Astrocyte of the cerebellum (primary cell): ENCODE data around the gene PHETA1.
A peak's percentile ranks its signal among the peaks of the same experiment; 100 is the strongest.
"Not testable (repeated sequence)": the region's sequence is repeated elsewhere in the genome, so short reads cannot be mapped to it uniquely, and the experiment has no call there.

Experiments
- DNase-seq: peaks from one replicate; pipeline ENCODE4 v3.0.0-alpha.2; 2011; ENCODE audit warnings: low read depth
- H3K4me3 ChIP-seq: 2 replicates; pipeline ENCODE4 v1.5.1; 2011; ENCODE audit warnings: mild to moderate bottlenecking, low read depth, low read length, moderate library complexity
- in situ Hi-C: cut with HindIII; loops from 2 replicates; pipeline ENCODE4 v1.10.0; 2017; ENCODE audit warnings: low sequenced_read_pairs
- TF ChIP-seq, protein P1 (sequence below): IDR thresholded peaks from 2 replicates; pipeline ENCODE4 v1.5.1; 2012; ENCODE audit warnings: low read length, low read depth, moderate library complexity, mild to moderate bottlenecking; ENCODE audit errors: missing control alignments

PHETA1 gene

DNA sequence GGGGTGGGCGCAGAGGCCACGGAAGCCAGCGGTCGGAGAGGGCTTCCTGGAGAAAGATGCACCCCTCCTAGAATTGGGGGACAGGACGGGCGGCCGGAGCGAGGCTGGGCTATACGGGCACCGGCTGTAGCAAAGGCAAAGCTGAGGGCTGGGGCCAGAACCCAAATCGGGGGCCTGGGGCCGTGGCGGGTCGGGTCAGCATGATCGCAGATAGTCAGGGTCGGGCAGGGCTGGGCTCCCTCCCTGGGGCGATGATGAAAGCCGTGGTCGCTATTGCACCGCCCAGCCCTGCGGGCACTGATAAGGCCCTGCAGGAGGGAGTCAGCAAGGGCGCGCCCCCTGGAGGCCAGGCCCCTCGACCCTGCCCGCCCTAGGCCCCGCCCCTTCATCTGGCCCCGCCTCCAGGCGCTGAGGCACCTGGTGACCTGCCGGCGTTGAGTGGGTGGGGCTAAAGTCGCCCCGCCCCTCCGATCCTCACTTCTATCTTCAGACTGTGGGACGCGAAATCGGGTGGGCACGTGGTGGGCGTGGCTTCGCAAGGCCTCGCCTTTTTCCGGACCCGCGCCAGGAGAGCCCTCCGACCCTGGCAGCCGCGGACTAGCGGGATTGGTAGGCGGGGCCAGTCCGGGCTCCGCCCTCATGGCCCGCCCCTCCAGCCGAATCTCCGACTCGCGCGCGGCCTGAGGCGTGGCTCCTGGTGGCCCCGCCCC lies 36.4 kb upstream of the PHETA1 start:
- DNase-seq, result peak; percentile 57
- in situ Hi-C loops, result no loop called here
- peak overlapping the region; percentile 89 for H3K4me3 ChIP-seq

DNA sequence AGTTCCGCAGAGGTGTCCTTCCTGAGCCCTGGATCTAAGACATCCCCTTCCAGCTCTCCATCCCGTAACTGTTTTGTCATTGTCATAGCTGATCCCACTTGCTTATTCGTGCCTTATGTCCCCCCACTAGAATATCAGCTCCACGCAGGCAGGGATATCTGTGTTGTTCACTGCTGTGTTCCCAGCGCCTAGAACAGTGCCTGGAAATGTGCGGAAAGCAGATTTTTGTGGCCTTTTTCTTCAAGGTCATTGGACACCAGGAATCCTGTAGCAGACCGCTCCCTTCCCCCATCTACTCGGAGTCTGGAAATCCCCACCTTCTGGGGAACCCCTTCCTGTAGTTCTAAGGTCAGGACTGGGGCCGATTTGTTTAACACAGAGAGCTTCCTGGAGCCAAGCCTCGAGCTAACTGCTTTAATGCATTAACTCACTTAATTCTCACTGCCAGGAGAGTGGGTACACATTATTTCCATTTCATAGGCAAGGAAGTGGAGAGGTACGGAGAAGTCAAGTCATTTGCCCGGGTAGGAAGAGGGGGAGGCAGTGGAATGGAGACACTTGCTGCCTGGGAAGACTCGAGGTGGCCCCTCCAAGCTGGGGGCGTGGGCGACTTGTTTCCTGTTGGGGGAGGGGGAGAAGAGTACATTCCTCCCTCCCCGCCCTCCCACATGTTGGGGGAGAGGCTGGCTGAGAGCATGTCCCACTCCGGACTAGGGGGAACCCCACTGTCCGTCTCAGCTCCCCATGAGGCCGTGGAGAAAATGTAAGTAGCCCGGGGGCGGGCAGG lies 35.7 kb upstream of the PHETA1 start:
- DNase-seq, result no peak
- in situ Hi-C loops, result no loop called here

More for the DNA sequence above, 36.4 kb upstream of the PHETA1 start:
- TF ChIP-seq, protein P1, sequence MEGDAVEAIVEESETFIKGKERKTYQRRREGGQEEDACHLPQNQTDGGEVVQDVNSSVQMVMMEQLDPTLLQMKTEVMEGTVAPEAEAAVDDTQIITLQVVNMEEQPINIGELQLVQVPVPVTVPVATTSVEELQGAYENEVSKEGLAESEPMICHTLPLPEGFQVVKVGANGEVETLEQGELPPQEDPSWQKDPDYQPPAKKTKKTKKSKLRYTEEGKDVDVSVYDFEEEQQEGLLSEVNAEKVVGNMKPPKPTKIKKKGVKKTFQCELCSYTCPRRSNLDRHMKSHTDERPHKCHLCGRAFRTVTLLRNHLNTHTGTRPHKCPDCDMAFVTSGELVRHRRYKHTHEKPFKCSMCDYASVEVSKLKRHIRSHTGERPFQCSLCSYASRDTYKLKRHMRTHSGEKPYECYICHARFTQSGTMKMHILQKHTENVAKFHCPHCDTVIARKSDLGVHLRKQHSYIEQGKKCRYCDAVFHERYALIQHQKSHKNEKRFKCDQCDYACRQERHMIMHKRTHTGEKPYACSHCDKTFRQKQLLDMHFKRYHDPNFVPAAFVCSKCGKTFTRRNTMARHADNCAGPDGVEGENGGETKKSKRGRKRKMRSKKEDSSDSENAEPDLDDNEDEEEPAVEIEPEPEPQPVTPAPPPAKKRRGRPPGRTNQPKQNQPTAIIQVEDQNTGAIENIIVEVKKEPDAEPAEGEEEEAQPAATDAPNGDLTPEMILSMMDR, result peak; percentile 22

DNA sequence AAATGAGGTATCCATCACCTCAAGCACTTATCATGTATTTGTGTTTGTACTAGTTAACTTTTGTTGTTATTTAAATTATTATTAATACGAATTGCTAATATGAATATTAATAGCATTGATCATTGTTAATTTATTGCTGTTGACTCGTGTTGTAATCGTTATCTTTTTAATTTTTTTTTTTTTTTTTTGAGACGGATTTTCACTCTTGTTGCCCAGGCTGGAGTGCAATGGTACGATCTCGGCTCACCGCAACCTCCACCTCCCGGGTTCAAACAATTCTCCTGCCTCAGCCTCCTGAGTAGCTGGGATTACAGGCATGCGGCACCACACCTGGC lies 33.6 kb upstream of the PHETA1 start:
- in situ Hi-C loops, DNase-seq, H3K4me3 ChIP-seq: not testable (repeated sequence)

More for the DNA sequence above, 35.7 kb upstream of the PHETA1 start:
- H3K4me3 ChIP-seq, result peak overlapping the region; percentile 89
- TF ChIP-seq, protein P1, result no peak

DNA sequence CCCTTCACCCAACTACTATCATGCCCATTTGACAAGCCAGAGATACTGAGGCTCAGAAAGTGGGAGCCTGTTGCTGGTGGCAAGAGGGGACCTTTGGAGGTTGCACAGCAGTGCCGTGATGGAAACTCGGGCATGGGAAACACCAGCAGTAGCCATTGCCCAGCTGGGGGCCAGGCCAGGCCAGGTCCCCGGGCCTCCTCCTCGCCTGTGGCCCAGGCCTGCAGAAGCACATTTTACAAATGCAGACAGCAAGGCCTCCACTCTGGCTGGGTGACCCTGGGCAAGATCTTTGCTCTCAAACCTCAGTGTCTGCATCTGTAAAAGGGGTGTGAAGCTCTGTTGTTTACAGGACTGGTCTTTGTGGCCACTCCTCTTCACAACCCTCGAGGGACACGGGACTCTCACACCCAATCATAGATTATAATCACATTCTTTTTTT lies 32.3 kb upstream of the PHETA1 start:
- TF ChIP-seq, protein P1, result no peak
- in situ Hi-C loops, result no loop called here
- no peak for DNase-seq
- H3K4me3 ChIP-seq, result no peak overlapping the region

GRCh38 chr12:111399741-111400404 lies 31.0 kb upstream of the PHETA1 start:
- in situ Hi-C loops, result loop anchor here (10.0 kb wide), 1 partner anchor 55 kb away; no protein-coding TSS in a partner anchor
- not testable (repeated sequence) for DNase-seq, H3K4me3 ChIP-seq

DNA sequence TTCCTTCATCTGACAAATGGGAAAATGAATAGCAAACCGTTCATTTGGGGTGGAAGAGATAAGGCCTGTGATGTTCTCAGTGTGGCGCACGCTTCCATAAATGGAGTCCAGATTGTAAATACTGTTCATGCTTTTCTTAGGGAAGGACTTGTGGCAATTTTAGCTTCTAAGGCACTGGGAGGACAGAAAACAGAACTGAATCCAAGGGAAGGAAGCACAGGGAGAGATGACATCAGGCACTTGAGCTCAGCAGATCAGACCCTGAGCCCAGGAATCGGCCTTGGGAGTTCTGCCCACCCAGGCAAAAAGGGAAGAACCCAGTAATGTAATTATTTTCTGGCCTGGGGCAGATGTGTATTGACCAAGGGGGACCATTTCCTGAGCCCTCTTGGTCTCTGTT lies 29.6 kb upstream of the PHETA1 start:
- TF ChIP-seq, protein P1, result no peak
- in situ Hi-C loops, result loop anchor here (10.0 kb wide), 1 partner anchor 56 kb away; no protein-coding TSS in a partner anchor
- no peak overlapping the region for H3K4me3 ChIP-seq
- no peak for DNase-seq

- in situ Hi-C loops, result loop anchor here (10.0 kb wide), 1 partner anchor 58 kb away; no protein-coding TSS in a partner anchor
- peak overlapping the region; percentile 29 for H3K4me3 ChIP-seq
- DNase-seq, result peak; percentile 46
- TF ChIP-seq, protein P1, result peak; percentile 98
Measured at GRCh38 chr12:111396726-111397445, 28.0 kb upstream of the PHETA1 start.

DNA sequence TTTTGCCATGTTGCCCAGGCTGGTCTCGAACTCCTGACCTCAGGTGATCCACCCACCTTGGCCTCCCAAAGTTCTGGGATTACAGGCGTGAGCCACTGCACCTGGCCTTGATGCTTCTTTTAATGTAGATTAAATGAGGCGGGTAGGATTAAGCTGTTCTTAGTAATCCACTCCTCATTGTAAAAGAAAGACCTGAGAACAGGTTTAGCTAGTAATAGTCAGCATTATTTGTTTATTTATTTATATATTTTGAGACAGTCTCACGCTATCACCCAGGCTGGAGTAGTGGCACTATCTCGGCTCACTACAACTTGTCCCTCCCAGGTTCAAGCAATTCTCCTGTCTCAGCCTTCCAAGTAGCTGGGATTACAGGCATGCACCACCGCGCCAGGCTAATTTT lies 27.4 kb upstream of the PHETA1 start:
- DNase-seq, H3K4me3 ChIP-seq: not testable (repeated sequence)
- in situ Hi-C loops, result loop anchor here (10.0 kb wide), 1 partner anchor 59 kb away; no protein-coding TSS in a partner anchor
